Cardiac septum (tissue), 1 donor: ENCODE results near the gene INPP5A. TPM values are rescaled to one million over a fixed set of nuclear protein-coding genes. Genes with fewer than 3 reads are reported as not detected.
"Not testable (repeated sequence)": the region's sequence is repeated elsewhere in the genome, so short reads cannot be mapped to it uniquely, and the experiment has no call there.

Experiments used
- DNase-seq: peaks from one replicate; pipeline ENCODE4 v3.0.0-alpha.2; 2020; ENCODE audit warnings: low spot score
- intact Hi-C: fragments of 100-400 bp; cut with DNase I; formaldehyde crosslinking; loops from one replicate; pipeline ENCODE4 v1.14.0; 2022
- total RNA-seq: library from RNA; stranded (reverse); fragmentation: NEBNext Ultra II Directional; extraction: Animal tissue kit (Norgen Biotek cat#: 25700); gene quantifications from one replicate; pipeline ENCODE4 v1.2.1, GENCODE V29; 2021
- donor health status: DM: no; HTN: no; CAD: no.

Gene INPP5A
- total RNA-seq, 1 donor from 2014 or later, result 121 TPM

GRCh38 chr10:132783940-132784865 is 246.6 kb downstream of the INPP5A start:
- no peak for DNase-seq
- intact Hi-C loops, result no loop called here

GRCh38 chr10:132784866-132785722 is 247.5 kb downstream of the INPP5A start:
- DNase-seq, result no peak
- intact Hi-C loops, result no loop called here

- DNase-seq, result no peak
- intact Hi-C loops, result no loop called here
Observed at GRCh38 chr10:132785723-132786475, 248.3 kb downstream of the INPP5A start, which contains the start of gene NKX6-2. Gene NKX6-2 (minus strand): TSS chr10:132786147. CDS start chr10:132785948, 199 bp downstream.

- DNase-seq, result no peak
- intact Hi-C loops, result no loop called here
Observed at GRCh38 chr10:132786476-132786883, 248.9 kb downstream of the INPP5A start.

- DNase-seq, result no peak
- intact Hi-C loops, result no loop called here
Observed at GRCh38 chr10:132786884-132787494, 249.4 kb downstream of the INPP5A start.

- intact Hi-C loops, result no loop called here
- DNase-seq, result no peak
Observed at GRCh38 chr10:132787495-132788179, 250.1 kb downstream of the INPP5A start.

- intact Hi-C loops, result no loop called here
- no peak for DNase-seq
Observed at GRCh38 chr10:132788180-132788830, 250.7 kb downstream of the INPP5A start.

GRCh38 chr10:132788831-132789219 is 251.2 kb downstream of the INPP5A start:
- intact Hi-C loops, result no loop called here
- DNase-seq, result no peak

- intact Hi-C loops, result no loop called here
- no peak for DNase-seq
Observed at GRCh38 chr10:132789659-132790148, 252.1 kb downstream of the INPP5A start.

GRCh38 chr10:132790470-132790869 is 252.9 kb downstream of the INPP5A start:
- intact Hi-C loops, result no loop called here

GRCh38 chr10:132790934-132791829 is 253.6 kb downstream of the INPP5A start:
- no peak for DNase-seq
- intact Hi-C loops, result no loop called here

More at GRCh38 chr10:132790470-132790869, 252.9 kb downstream of the INPP5A start:
- DNase-seq, result no peak

GRCh38 chr10:132792099-132792498 is 254.5 kb downstream of the INPP5A start:
- intact Hi-C loops, DNase-seq: not testable (repeated sequence)

- DNase-seq, result no peak
- intact Hi-C loops, result no loop called here
Observed at GRCh38 chr10:132792796-132793195, 255.2 kb downstream of the INPP5A start.

- intact Hi-C loops, result no loop called here
- no peak for DNase-seq
Observed at GRCh38 chr10:132793213-132793612, 255.6 kb downstream of the INPP5A start.

GRCh38 chr10:132793871-132794849 is 256.6 kb downstream of the INPP5A start:
- intact Hi-C loops, result no loop called here
- no peak for DNase-seq

- intact Hi-C loops, result no loop called here
- no peak for DNase-seq
Observed at GRCh38 chr10:132796846-132797245, 259.3 kb downstream of the INPP5A start.
